PC-9 (cell line): ENCODE measurements around the gene FOXN3. TPM values are rescaled to one million over a fixed set of nuclear protein-coding genes. Genes with fewer than 3 reads are reported as not detected.

ENCODE experiments used
- BruUV-seq: library from RNA; stranded (reverse); fragments of 400-500 nt; replicated peaks from 2 replicates; lab custom pipeline; 2021; lab: Mats Ljungman, UMichigan
- CTCF ChIA-PET: fragments of 300-600 bp; sonication (Branson Sonifier 250); formaldehyde crosslinking; loops from one replicate; lab custom pipeline; 2022; ENCODE audit warnings: antibody characterized with exemption; lab: Charles Lee
- POLR2A ChIA-PET: fragments of 300-600 bp; sonication (Branson Sonifier 250); formaldehyde crosslinking; loops from one replicate; lab custom pipeline; 2022; ENCODE audit warnings: antibody characterized with exemption; ENCODE audit not compliant: unreplicated experiment; lab: Charles Lee
- DNase-seq, 2 experiments: peaks; one replicate each; pipeline versions ENCODE4 v3.0.0 to v3.0.0-alpha.2; 2015 to 2022; ENCODE audit warnings: mixed read lengths in 1 of 2
- H2AFZ ChIP-seq: fragments of 200-600 bp; sonication (generic); 2 replicates; pipeline ENCODE4 v1.8.1; 2017; ENCODE audit warnings: antibody characterized with exemption
- H3F3A ChIP-seq: fragments of 200-600 bp; sonication (generic); 2 replicates; pipeline ENCODE4 v1.8.1; 2017; ENCODE audit warnings: antibody characterized with exemption, mild to moderate bottlenecking, low read depth; ENCODE audit not compliant: insufficient read depth
- H3K27ac ChIP-seq: fragments of 200-600 bp; sonication (generic); 2 replicates; pipeline ENCODE4 v1.6.1; 2016; ENCODE audit warnings: mixed run types
- H3K27me3 ChIP-seq: fragments of 200-600 bp; sonication (generic); 2 replicates; pipeline ENCODE4 v1.6.1; 2016; ENCODE audit warnings: low read depth, mixed run types; ENCODE audit not compliant: insufficient read depth
- H3K36me3 ChIP-seq: fragments of 200-600 bp; sonication (generic); 2 replicates; pipeline ENCODE4 v1.6.1; 2016; ENCODE audit warnings: low read depth, mixed run types
- H3K4me1 ChIP-seq: fragments of 200-600 bp; sonication (generic); replicated peaks from 2 replicates; pipeline ENCODE4 v1.6.1; 2016; ENCODE audit warnings: mixed run types; ENCODE audit not compliant: insufficient read depth
- H3K4me2 ChIP-seq: fragments of 200-600 bp; sonication (generic); 2 replicates; pipeline ENCODE4 v1.6.1; 2017; ENCODE audit warnings: mixed run types
- H3K4me3 ChIP-seq: fragments of 200-600 bp; sonication (generic); 2 replicates; pipeline ENCODE4 v1.6.1; 2016; ENCODE audit warnings: mixed run types
- H3K79me2 ChIP-seq: fragments of 200-600 bp; sonication (generic); 2 replicates; pipeline ENCODE4 v1.6.1; 2017; ENCODE audit warnings: low read depth, mixed run types
- H3K9me2 ChIP-seq: fragments of 200-600 bp; sonication (generic); 2 replicates; pipeline ENCODE4 v1.8.1; 2017; ENCODE audit warnings: mild to moderate bottlenecking; ENCODE audit not compliant: insufficient read depth
- H3K9me3 ChIP-seq: fragments of 200-600 bp; sonication (generic); 2 replicates; pipeline ENCODE4 v1.8.1; 2016; ENCODE audit warnings: low read depth; ENCODE audit not compliant: insufficient read depth
- H4K20me1 ChIP-seq: fragments of 200-600 bp; sonication (generic); 2 replicates; pipeline ENCODE4 v1.8.1; 2017; ENCODE audit not compliant: insufficient read depth
- CTCF ChIP-seq: fragments of 200-600 bp; sonication (generic); conservative IDR thresholded peaks from 2 replicates; pipeline ENCODE4 v1.6.1; 2017; ENCODE audit warnings: mixed run types, antibody characterized with exemption, mild to moderate bottlenecking, moderate library complexity
- EZH2 ChIP-seq: fragments of 200-600 bp; sonication (generic); IDR thresholded peaks from 2 replicates; pipeline ENCODE4 v1.8.0; 2017; ENCODE audit warnings: antibody characterized with exemption, low read depth
- intact Hi-C: fragments of 100-400 bp; cut with micrococcal nuclease; formaldehyde crosslinking; loops from one replicate; pipeline ENCODE4 v1.10.0; 2022; ENCODE audit not compliant: unreplicated experiment
- total RNA-seq: library from RNA; stranded (reverse); gene quantifications from 2 replicates; pipeline ENCODE4 v1.2.3, GENCODE V29; 2021

FOXN3 gene
- total RNA-seq, 1 experiment from 2014 or later, result 4.2 TPM

DNA sequence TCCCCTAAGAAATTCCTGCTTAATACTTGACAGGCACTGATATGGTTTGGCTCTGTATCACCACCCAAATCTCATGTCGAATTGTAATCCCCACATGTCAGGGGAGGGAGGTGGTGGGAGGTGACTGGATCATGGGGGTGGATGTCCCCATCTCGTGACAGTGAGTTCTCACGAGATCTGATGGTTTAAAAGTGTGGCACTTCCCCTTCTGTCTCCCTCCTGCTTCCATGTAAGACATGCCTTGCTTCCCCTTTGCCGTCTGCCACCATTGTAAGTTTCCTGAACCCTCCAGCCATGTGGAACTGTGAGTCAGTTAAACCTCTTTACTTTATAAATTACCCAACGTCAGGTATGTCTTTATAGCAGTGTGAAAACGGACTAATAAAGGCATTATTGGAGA, 198.0 kb downstream of the FOXN3 start:
- ChIA-PET POLR2A (no interaction called here), CTCF (no interaction called here)
- DNase-seq, result no peak
- no peak overlapping the region for H3K4me3 ChIP-seq
- no peak overlapping the region for H3K4me2 ChIP-seq
- H3K27me3 ChIP-seq, result peaks cover 67% of the 10 kb centered on the region; the same call in 1 of the 2 replicates
- TF ChIP-seq CTCF (no peak), EZH2 (no peak)
- H3K4me1 ChIP-seq, result no peaks in the 10 kb centered on the region
- no peaks in the 10 kb centered on the region for H3K36me3 ChIP-seq
- H3K9me3 ChIP-seq, result no peaks in the 10 kb centered on the region
- no peaks in the 10 kb centered on the region for H4K20me1 ChIP-seq
- no peaks in the 10 kb centered on the region for H3F3A ChIP-seq
- BruUV-seq, result no TSS peak
- no peaks in the 10 kb centered on the region for H3K9me2 ChIP-seq
- intact Hi-C loops, result no loop called here
- no peak overlapping the region for H2AFZ ChIP-seq
- no peak overlapping the region for H3K27ac ChIP-seq
- H3K79me2 ChIP-seq, result no peaks in the 10 kb centered on the region

DNA sequence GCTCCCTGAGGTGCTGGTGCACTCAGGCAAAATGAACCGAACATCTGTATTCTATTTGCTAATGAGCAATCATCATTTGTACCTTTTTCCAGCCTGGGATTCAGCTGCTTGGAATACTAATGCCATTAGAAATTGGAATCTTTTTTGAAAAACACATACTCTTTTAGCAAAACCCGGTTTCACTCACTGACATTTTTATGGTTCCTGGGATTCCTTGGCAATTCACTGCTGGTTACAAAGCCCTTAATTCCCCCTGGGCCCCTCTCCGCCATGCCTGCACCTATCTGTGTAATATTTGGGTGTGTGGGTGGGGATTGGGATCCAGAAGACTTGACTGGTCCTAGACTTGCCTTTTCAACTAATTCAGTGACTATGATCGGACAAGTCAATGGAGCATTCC, 199.1 kb downstream of the FOXN3 start:
- POLR2A ChIA-PET, result no interaction called here
- no peak for TF ChIP-seq EZH2
- TF ChIP-seq CTCF, result no peak

GRCh38 chr14:89215531-89215930, 201.5 kb downstream of the FOXN3 start:
- no peak overlapping the region for H3K4me2 ChIP-seq
- ChIA-PET CTCF (no interaction called here), POLR2A (no interaction called here)
- no peak overlapping the region for H2AFZ ChIP-seq
- no TSS peak for BruUV-seq
- no peak for DNase-seq
- H3K27me3 ChIP-seq, result peaks cover 41% of the 10 kb centered on the region; the same call in 1 of the 2 replicates
- no peaks in the 10 kb centered on the region for H3F3A ChIP-seq
- no peaks in the 10 kb centered on the region for H3K79me2 ChIP-seq
- no peaks in the 10 kb centered on the region for H3K36me3 ChIP-seq
- TF ChIP-seq EZH2 (no peak), CTCF (no peak)
- no peak overlapping the region for H3K4me3 ChIP-seq
- H3K9me3 ChIP-seq, result no peaks in the 10 kb centered on the region
- no peaks in the 10 kb centered on the region for H3K9me2 ChIP-seq
- H4K20me1 ChIP-seq, result no peaks in the 10 kb centered on the region
- intact Hi-C loops, result loop anchor here (2.0 kb wide), 1 partner anchor 29 kb away; no protein-coding TSS in a partner anchor
- no peak overlapping the region for H3K27ac ChIP-seq
- no peaks in the 10 kb centered on the region for H3K4me1 ChIP-seq

More for the DNA sequence above, 199.1 kb downstream of the FOXN3 start:
- no peaks in the 10 kb centered on the region for H3K36me3 ChIP-seq
- H3K4me2 ChIP-seq, result no peak overlapping the region
- no peak overlapping the region for H2AFZ ChIP-seq
- H3K27me3 ChIP-seq, result peaks cover 56% of the 10 kb centered on the region; the same call in 1 of the 2 replicates
- H3K9me3 ChIP-seq, result no peaks in the 10 kb centered on the region
- no peaks in the 10 kb centered on the region for H4K20me1 ChIP-seq
- no peaks in the 10 kb centered on the region for H3K4me1 ChIP-seq
- no TSS peak for BruUV-seq
- no peaks in the 10 kb centered on the region for H3K79me2 ChIP-seq
- intact Hi-C loops, result no loop called here
- no peak overlapping the region for H3K27ac ChIP-seq
- no peaks in the 10 kb centered on the region for H3F3A ChIP-seq
- H3K4me3 ChIP-seq, result no peak overlapping the region
- DNase-seq, result no peak
- CTCF ChIA-PET, result no interaction called here
- H3K9me2 ChIP-seq, result no peaks in the 10 kb centered on the region
